Measurements from ENCODE around the gene RASGRF2. TPM values are rescaled to one million over a fixed set of nuclear protein-coding genes. Genes with fewer than 3 reads are reported as not detected.

RASGRF2 gene
- total RNA-seq, 1 donor from 2014 or later = not detected

DNA sequence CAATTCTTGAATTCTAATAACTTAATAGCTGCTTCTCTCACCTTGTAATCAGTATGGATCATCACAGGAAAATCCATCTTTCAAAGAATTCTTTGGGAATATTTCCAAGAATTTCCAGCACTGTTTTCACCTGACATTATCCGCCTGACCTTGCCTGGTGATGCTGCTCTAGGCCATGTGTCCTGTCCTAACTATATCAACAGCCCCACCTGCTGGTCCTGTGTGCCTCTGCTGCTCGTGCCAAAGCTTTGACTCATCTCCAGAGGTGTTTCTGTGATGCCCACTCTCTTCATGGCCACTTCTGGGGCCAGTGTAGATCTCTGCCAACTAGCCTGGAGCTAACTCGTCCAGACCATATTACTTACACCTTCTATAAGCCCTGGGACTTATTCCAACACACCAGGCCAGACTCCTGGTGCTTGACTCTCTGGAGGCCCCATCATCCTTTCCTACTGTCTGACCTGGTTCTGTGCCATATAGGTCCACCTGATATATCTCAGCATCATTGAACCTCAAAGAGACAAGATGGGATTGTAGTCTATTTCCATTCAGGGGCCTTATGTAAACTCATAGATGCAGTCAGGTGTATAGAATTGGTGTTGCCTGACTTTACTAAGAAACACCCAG is 205.4 kb downstream of the RASGRF2 start:
- DNase-seq (ENCODE audit: low read depth) = peak; percentile 50

DNA sequence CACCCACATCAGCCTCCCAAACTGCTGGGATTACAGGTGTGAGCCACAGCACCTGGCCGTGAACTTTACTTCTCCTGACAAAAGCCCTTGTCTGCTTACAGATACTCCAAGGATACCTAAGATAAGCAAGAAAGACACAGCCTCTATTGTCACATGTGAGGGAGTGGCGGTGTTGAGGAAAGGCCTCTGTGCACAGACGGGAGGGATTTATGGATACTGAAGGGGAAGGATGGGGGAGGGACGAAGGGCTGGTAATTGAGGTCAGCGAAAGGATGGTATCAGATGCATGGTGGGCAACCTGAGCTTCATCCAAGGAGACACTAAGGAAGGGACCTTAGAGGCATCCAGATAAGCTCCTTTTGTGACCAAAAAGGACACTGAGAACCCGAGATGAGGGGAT is 206.3 kb downstream of the RASGRF2 start:
- no peak for DNase-seq (ENCODE audit: low read depth)

DNA sequence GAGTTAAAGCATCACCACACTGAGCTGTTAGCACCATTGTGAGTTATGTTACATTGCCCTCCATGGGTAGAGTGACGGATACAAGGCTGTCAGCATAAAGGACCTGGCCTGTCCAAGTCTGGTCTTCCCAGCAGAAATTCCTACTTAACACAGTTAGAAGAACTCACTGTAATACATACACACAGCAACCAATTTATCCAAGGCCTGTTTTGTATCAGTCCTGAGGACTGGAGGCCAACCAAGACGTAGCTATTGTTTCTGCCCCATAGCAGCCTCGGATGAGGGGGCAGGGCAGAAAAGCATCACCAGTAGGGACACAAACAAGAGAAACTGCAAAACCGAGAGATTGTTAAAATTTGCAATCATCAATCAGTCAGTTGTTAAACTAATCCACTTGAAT is 206.9 kb downstream of the RASGRF2 start:
- DNase-seq (ENCODE audit: low read depth) = no peak

DNA sequence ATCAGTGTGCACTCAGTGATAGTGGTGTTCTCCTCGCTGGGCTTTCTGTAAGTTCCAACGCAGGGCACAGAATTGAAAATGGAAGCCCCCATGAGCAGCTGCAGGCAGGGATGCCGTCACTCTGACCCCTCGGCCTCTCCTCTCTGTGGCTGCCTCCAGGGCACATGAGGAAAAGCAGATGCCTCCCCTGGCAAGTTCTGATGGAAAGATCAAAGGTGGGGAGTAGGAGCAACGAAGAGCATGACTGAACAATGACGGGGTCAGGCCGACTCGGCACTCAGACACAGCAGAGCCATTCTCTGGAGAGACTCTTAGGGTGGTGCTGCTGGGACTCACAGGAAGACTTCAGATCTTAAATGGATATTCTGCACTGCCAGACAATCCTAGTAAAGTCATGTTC is 207.4 kb downstream of the RASGRF2 start:
- DNase-seq (ENCODE audit: low read depth) = no peak

DNA sequence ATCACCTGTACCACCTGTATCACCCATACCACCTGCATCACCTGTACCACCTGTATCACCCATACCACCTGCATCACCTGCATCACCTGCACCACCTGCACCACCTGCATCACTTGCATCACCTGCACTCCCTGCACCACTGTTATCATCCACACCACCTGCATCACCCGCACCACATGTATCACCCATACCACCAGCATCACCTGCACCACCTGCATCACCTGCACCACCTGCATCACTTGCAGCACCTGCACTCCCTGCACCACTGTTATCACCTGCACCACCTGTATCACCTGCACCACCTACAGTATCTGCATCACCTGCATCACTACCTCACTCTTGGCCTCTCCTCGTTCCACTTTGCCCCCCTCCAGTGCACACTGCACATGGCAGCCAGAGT is 209.8 kb downstream of the RASGRF2 start:
- DNase-seq (ENCODE audit: low read depth) = no peak

DNA sequence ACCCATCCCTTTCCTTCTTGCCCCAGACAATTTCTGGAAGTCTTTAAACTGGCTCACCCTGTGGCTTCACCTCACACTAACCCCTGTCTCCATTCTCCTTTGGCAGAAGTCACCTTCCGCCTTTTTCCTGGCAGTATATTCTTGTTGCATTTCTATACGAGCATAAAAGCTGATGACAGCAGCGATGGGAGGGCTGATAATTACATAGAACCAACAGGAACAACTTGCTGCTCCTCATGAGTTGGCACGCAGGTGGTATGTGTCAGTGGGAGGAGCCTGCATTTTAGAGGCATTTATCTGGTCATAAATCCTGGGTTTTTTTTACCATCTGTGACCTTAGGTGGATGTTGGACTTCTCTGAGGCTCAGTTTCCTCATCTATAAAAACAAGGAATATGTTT is 211.6 kb downstream of the RASGRF2 start:
- DNase-seq (ENCODE audit: low read depth) = no peak

DNA sequence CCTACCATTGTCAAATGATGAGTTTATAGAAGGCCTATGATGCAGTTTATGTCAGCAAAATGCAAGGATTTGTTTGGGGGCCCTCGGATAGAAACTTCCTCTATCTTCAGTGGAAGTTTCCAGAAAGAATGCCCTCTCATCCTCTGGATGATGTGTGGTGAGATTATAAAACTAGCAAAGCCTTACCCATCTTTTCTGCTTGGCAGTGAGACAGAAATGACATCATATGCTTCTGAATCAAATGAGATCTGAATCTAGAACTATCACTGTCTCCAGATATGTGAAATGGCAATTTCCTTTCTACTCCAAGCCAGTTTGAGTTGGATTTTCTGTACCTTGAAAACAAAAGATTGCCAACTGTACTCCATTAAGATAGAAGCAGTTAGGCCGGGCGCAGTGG is 212.5 kb downstream of the RASGRF2 start:
- no peak for DNase-seq (ENCODE audit: low read depth)

DNA sequence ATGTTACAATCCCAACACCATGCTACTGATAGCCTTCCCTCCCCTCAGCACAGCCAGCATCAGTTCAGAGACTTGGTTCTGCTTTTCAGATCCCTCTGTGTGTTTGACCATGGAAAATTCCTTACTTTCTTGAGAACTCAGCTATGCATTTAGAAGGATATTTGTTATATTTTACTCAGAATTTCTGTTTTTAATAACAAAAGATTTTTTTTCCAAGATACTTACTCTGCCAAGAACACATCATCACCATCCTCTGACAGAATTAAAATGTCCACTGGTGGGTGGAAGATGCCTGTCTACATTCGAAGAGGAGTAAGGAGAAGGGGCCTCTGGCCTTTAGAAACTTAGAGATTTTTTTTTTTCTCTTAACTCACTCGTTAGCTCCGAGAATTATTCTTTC is 216.9 kb downstream of the RASGRF2 start:
- DNase-seq (ENCODE audit: low read depth) = no peak

DNA sequence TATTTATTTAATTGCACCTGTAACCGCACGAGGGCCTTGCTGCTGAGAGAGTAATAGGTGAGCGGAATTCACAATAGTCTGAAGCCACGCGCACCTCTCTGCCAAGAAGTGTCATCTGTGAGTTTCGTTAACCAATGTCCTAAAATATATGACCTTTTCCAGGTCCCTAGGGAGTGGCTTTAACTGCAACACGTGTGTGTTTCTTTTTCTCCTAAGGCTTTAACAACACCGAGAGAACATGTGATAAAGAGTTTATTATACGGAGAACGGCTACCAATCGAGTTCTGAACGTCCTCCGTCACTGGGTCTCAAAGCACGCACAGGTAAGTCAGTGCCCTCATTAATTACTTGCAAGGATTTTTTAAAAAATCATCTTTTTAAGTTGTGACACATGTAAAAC is 219.8 kb downstream of the RASGRF2 start:
- DNase-seq (ENCODE audit: low read depth) = no peak

DNA sequence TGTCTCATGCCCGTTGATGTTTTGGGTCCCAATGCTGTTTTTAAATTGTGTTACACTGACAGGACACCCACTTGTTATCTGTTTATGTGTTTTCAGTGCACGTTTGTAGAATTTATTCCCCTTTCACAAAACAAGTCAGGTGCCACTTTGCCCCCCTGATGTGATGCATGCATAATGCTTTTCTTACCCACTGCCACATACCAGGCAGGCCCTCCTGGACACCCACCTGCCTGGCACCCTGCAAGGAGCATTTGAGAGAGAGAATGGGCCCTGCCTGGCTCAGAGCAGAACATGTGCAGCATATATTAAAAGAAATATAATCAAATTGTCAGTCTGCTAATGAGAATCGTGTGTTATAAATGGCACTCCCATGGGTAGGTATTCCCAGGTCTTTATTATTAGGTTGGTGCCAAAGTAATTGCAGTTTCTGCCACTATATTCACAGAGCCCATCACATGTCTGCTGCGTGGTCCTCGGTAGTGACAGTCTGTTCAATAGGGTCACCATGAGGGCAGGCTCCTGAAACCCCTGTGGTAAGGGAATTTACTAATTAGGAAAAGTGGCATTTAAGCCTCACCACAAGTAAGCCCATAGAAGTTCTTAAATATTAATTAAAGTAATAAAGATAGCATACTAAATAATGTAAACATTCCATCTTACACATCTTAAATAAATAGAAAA is 220.8 kb downstream of the RASGRF2 start:
- no peak for DNase-seq (ENCODE audit: low read depth)

DNA sequence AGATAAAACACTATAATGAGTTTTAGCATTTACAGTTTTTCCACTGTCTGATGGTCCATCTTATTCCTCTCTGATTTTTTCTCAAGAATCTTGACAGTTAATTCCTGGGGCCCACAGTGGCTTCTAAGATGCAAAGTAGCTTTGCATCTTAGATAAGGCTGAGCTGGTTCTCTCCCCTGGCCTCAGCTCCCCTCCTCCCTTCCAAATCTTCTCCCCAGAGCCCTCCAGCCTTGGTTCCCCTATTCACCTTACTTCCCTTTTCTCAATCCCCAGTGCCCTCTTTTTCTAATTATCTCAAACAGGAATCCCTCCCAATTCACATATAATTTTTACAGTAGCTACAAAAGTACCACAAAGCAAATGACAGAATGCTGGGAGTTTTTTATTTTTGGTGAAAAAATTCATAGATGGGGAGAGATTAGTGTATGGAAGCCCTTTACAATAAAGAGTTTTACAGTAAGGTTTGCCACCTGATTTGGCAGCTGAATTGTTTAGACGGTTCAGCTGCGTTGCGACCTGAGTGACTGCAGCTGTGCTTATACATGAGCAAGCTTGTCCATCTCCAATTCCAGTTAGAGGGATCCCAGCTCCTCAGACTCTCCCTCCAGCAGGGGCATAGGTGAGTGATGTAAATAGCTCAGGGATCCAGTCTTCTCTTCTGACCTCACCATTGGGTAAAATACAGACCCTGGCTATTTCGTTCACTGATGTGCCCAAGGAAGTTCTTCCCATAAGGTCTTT is 221.6 kb downstream of the RASGRF2 start:
- DNase-seq (ENCODE audit: low read depth) = no peak

DNA sequence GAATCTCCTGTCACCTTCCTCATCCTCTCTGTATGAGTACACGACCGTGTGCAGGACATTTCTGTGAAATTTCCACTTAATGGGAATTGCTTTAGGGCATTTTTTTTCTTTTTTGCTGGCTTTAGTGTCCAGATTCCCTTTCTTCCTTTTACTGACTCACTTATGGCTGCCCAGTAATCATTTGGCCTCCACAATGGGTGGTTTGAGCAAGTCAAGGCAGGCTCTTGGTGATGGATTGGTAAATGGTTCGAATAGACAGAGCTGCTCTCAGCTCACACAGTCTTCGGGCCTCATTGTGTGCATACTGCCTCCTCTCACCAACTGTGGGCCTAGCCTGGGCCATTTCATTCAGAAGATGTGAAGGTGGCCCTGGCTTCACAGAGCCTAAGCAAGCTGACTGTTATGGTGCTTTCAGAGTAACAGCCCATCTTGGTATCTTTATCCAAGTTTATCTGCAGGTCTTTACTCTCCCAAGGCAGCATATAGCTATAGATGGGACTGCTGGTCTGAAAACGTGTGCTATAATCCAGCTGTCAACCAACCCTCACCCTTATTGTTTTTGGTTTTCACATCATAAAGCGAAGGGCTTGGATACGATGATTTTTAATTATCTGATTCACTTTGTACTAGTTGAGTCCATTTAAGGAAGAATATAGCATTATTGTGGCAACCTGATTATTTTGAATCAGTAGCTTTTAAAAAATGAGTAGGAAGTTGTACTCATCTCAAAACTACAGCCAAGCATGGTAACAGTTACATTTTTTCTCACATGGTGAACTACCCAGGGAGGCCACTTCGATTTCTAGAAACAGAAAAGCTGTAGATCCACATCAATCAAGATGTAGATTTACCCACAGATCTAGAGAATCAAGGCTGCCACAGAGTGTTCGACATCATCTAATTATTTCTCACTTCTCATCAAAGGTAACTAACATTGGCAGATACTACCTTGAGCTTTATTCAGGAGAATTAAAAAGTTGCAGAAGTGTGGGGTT is 222.5 kb downstream of the RASGRF2 start:
- no peak for DNase-seq (ENCODE audit: low read depth)

DNA sequence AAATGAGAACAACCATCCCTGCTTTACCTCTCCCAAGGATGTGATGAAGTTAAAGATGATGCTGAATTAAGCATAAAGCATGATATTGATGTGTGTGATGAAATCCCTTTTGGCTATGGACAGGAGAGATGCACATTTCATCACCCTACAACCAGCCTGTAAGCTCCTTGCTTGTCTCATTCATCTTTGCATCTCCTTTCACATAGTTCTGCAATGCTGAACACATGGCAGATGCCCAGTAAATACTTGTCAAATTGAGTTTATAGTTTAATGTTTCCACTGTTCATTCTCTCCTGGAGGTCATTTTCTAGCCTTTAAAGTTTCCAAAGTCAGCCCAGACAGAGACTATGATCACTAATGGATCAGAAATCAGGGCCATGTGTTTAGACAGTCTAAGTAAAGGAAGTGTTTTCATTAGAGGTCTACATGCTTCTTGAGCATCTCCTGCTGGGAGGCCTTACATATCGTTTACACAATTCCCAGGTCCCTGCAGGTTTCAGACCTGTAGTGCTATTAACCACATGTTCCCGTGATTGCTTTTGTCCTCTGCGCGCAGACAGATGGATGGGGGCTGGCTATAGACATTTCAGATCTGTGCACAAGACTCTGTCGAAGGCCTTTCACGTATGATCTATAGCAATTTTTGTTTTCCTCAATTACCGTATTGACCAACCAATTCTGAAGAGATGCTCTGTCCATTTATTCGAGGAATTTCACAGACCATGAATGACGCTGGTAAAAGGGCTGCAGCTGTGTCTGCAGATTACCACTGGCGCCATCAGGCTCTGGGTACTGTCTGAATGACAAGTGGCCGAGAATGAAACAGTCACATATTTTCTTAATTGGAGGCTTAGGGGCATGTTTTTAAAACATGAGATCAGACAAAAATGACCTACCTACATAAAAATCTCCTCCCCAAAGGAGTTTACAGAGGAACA is 223.9 kb downstream of the RASGRF2 start:
- peak; percentile 15 for DNase-seq (ENCODE audit: low read depth)

DNA sequence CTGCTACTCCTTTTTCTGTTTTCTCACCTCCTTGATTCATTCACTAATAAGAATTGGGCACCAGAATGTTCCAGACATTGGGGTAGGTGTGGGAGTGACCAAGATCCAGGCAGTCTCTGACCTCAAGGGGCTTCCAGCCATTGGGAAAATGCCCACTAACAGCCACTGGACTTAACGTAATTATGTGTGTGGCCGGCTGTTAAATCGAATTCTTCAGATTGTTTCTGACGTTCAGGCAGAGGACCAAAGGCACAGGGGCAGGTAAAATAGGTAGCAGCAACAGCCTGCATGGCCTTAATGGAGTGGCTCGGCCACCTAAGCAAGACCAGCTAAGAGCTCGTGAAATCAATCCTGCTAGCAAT is 224.6 kb downstream of the RASGRF2 start:
- DNase-seq (ENCODE audit: low read depth) = no peak

DNA sequence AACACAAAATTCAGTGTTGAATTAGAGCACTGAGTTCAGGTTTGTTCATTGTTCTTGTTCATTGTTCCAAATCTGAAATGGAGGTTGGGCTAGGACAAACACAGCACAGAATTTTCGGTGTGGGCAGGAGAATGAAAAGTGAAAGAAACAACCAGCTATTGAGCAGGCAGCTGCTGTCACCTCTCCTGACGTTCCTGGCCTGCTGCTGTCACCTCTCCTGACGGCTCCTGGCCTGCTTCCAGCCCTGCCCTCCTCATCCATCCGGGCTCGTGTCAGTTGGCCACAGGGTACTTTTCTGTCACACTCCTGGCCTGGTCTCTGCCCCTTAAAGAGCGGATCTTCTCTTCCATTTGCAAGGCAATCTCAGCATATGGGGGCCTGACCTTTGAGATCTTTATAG is 227.7 kb downstream of the RASGRF2 start:
- peak; percentile 25 for DNase-seq (ENCODE audit: low read depth)

DNA sequence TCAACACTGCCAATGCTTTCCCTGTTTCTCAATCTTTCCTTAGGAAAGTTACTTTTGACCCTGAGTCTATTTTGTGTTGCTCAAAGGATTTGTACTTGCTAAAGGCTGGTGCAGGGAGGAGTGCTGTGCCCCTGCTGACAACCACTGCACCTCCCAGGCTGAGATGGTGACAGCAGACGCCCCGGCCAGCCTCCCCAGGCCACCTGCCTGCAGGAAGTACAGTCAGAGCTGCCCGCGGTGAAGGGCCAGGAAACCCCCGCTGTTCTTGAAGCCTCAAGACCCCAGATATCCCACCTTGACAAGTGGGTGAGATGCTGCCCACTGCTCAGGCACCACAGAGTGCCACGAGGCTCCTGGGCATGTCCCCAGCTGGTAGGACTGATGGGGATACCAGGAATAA is 228.8 kb downstream of the RASGRF2 start:
- no peak for DNase-seq (ENCODE audit: low read depth)

DNA sequence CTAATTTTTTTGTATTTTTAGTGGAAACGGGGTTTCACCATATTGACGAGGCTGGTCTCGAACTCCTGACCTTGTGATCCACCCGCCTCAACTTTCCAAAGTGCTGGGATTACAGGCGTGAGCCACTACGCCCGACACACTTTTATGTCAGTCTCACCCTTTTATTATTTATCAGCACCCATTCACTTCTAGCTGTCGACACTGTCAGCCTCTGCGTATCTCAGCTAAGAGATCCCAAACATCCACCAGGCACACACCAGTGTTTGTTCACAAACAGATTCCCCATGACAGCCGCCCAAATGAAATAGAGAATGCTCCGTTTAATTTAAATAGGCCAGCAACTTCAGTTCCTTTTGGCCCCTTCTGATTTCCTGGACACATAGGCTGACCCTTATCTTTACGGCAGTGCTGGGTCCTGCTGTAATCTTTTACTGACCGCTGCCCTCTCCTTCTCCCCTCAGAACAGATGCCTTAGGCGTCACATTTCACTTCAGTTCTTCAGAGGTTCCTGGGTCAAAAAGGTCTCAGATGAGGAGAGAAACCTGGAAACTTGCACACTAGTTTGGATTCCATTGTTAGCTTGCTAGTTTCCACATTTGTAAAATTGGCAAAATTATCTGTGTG is 229.8 kb downstream of the RASGRF2 start:
- no peak for DNase-seq (ENCODE audit: low read depth)

DNA sequence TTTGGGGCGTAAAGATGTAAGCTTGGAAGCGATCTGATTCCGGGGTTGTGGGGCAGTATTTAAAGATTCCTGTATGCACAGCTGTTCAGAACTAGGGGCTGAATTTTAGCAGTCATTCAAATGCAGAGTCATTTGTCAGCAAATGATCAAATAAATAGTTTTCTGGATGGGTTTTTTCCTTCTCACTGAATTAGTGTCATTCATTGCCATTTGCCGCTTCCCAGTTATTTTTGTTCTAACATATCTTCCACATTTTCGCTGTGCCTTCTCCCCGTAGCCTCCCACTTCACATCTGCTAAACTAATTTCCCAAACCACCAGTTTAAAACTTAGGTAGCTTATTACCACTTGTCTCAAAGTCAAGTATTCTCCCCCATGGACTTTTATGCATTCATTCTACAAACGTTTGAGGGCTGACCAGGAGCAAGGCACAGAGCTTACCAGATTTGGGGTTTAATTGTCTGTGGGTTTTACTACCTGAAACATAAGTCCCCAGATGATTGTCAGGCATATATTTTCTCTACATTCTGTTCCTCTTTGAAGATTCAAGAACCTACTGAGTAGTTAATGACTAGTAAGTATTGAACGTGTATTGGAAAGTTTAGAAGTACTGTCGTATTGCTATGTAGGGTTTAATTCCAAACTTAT is 231.7 kb downstream of the RASGRF2 start:
- no peak for DNase-seq (ENCODE audit: low read depth)

DNA sequence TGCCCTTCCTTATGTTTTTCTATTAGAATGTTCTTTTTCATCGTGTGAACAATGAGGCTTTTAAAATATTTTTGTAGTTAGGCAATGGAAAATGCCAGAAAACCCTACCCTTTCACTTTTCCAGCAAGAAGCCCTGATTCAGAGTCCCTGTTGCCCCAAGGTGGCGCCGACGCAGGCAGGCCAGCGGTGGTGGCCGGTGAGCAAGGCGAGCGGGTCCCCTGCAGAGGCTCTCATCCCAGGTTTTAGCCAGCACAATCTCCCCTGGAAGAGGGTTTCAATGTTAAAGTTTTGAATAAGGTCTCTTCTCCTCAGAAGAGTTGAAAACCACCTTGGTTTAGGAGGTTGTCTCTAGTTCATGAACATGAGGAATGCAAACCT is 232.2 kb downstream of the RASGRF2 start:
- no peak for DNase-seq (ENCODE audit: low read depth)
